ENCODE results near the gene RABAC1.

The RABAC1 gene

GRCh38 chr19:41910992-41911888 lies 47.9 kb downstream of the RABAC1 start:
- Mint-ChIP-seq H3K4me3 (no peak overlapping the region), H3K36me3 (peaks cover 63% of the 10 kb centered on the region), H3K27ac (peak overlapping the region; percentile 82), H3K4me1 (peaks cover 48% of the 10 kb centered on the region), H3K9me3 (no peaks in the 10 kb centered on the region)
- DNase-seq (ENCODE audit: low spot score in 2 of 2) (no peak), ATAC-seq (peak; percentile 33)

DNA sequence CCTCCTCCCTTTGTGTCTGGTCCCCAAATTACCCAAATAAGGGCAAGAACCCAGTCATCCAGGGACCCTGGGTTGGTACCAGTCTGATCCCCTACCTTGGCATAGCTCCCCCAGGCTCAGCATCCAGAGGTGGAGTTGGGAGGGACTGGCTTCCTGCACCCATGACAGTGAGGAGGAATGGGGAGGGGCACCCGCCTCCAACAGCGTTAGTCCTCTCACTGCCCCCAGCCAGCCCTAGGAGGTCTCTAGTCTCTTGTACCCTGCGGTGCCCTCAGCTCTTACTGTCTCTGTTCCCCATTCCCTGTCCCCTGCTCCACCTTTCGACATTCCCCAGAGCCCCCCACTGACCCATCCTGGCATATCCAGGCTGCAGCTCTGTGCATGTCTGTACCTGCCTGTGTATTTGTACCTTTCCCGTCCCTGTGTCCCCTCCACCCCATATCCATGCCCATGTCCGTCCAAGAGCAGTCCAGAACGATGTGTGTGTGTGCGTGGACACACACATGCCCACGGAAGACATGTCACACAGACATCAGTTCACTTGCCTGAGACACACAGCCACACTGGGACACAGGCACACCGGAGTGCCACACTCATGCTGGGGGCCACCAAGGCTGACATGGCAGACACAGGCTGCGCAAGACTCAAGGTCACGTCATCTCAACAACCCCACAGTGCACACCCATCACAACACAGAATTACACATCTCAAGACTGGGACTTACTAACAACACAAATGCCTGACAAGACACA lies 48.7 kb downstream of the RABAC1 start:
- peaks cover 53% of the 10 kb centered on the region for H3K4me1 Mint-ChIP-seq
- no peaks in the 10 kb centered on the region for H3K9me3 Mint-ChIP-seq
- H3K36me3 Mint-ChIP-seq, result peaks cover 71% of the 10 kb centered on the region
- H3K27ac Mint-ChIP-seq, result peak overlapping the region; percentile 82
- no peak for DNase-seq (ENCODE audit: low spot score in 2 of 2)
- ATAC-seq, result peak; percentile 6
- no peak overlapping the region for H3K4me3 Mint-ChIP-seq

DNA sequence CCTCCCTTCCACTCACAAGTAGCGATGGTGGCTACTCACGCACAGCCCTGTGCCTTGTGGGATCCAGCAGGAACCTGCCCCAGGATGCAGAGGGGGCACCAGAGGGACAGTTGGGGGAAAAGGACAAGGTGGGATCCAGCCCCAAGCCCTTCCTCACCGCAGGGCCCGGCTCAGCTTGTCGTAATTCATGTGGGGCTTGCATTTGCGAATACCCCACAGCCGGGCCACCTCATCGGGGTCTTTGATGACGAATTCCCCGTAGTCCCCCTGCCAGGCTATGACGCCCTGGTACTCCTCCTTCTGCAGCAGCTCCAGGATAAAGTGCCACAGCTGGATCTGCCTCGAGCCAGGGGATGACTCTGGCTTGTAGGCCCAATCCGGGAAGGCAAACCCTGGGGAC lies 49.4 kb downstream of the RABAC1 start:
- DNase-seq (ENCODE audit: low spot score in 2 of 2) (no peak), ATAC-seq (no peak)
- H3K36me3 Mint-ChIP-seq, result peaks cover 78% of the 10 kb centered on the region
- H3K9me3 Mint-ChIP-seq, result no peaks in the 10 kb centered on the region
- H3K27ac Mint-ChIP-seq, result peak overlapping the region; percentile 82
- no peak overlapping the region for H3K4me3 Mint-ChIP-seq
- peaks cover 59% of the 10 kb centered on the region for H3K4me1 Mint-ChIP-seq

- no peaks in the 10 kb centered on the region for H3K9me3 Mint-ChIP-seq
- DNase-seq (ENCODE audit: low spot score in 2 of 2) (no peak), ATAC-seq (no peak)
- peak overlapping the region; percentile 29 for H3K27ac Mint-ChIP-seq
- H3K36me3 Mint-ChIP-seq, result peaks cover 87% of the 10 kb centered on the region
- H3K4me3 Mint-ChIP-seq, result no peak overlapping the region
- H3K4me1 Mint-ChIP-seq, result peaks cover 60% of the 10 kb centered on the region
Measured at GRCh38 chr19:41908724-41909464, 50.2 kb downstream of the RABAC1 start.

DNA sequence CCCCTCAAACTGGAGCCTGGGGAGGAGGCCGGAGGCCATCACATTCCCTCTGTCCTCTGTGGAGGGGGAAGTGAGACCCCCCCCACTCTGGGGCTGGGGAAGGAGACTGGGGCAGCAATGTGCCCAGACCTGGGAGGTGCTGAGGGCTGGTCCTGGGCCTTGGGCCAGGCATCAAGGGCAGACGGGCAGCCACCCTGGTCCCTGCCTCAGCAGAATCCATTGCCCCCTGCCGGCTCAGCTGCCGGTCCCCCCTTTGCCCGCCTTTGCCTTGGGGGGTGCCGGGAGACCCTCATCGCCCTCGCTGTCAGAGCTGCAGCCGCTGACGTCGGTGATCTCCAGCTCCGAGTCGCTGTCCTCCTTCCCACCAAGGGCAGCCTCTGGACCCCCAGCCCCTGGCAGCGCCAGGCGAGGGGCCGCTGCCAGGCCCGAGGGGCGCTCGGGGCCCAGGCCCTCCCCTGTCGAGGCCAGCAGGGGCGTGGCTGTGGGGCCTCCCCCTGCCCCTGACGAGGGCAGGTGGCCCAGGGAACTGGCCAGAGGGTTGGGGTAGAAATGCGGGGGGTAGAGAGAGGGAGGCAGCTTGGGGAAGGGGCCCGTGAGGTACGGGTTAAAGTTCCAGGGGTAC lies 51.0 kb downstream of the RABAC1 start:
- no peak overlapping the region for H3K4me3 Mint-ChIP-seq
- peaks cover 89% of the 10 kb centered on the region for H3K36me3 Mint-ChIP-seq
- H3K27ac Mint-ChIP-seq, result no peak overlapping the region
- no peaks in the 10 kb centered on the region for H3K9me3 Mint-ChIP-seq
- ATAC-seq (no peak), DNase-seq (ENCODE audit: low spot score in 2 of 2) (no peak)
- H3K4me1 Mint-ChIP-seq, result peaks cover 53% of the 10 kb centered on the region

- Mint-ChIP-seq H3K9me3 (no peaks in the 10 kb centered on the region), H3K4me3 (no peak overlapping the region), H3K4me1 (peaks cover 48% of the 10 kb centered on the region), H3K27ac (peak overlapping the region; percentile 77), H3K36me3 (peaks cover 92% of the 10 kb centered on the region)
- DNase-seq (ENCODE audit: low spot score in 2 of 2) (no peak), ATAC-seq (no peak)
Measured at GRCh38 chr19:41906916-41907680, 52.0 kb downstream of the RABAC1 start.
